Stimulated activated naive CD8-positive, alpha-beta T cell treated with anti-CD3 and anti-CD28 coated beads, Interleukin-15, amount 100 ng/mL, for 72 hours (primary cell): Measurements from ENCODE around the gene KRT35.
A peak's percentile ranks its signal among the peaks of the same experiment; 100 is the strongest.

ENCODE experiments used
- ATAC-seq: fragments of 150-1000 bp; cut with Tn5 transposase; 2 replicates; pipeline ENCODE4 v1.10.0; 2021; ENCODE audit warnings: mild to moderate bottlenecking, moderate library complexity
- DNase-seq, 2 donors: peaks; one replicate each; pipeline ENCODE4 v3.0.0; 2021 to 2022
- H3K27ac Mint-ChIP-seq, 2 donors: one replicate each; pipeline ENCODE4 v1.8.0; 2022; ENCODE audit warnings: mild to moderate bottlenecking in 2 of 2, mixed read lengths in 2 of 2, moderate library complexity in 2 of 2
- H3K27me3 Mint-ChIP-seq: one replicate; pipeline ENCODE4 v1.8.0; 2022; ENCODE audit warnings: mixed read lengths
- H3K4me1 Mint-ChIP-seq: one replicate; pipeline ENCODE4 v1.8.0; 2022; ENCODE audit warnings: mild to moderate bottlenecking, mixed read lengths
- H3K4me3 Mint-ChIP-seq, 2 donors: one replicate each; pipeline ENCODE4 v1.8.0; 2022; ENCODE audit warnings: mild to moderate bottlenecking in 2 of 2, mixed read lengths in 2 of 2, moderate library complexity in 1 of 2
- H3K9me3 Mint-ChIP-seq, 2 donors: one replicate each; pipeline ENCODE4 v1.8.0; 2022; ENCODE audit warnings: mixed read lengths in 2 of 2

Gene KRT35

DNA sequence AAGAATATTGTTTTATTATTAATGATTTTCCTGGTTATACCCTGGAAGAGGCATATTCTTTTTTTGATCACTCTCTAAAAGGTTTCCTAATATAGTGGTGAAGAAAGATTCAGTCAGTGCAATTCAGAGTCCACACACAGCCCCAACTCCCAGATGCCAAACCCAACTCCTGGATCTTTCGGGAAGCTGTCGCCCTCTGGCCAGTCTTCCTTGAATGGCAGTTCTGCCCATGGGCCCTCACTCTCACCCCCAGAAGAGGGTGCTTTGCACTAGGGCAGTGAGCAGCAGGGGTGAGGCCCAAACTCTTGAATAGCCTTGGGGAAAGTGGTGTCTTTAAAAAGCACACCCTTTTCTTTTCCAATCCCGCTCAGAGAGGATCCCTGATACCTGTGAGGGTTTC lies 24.7 kb downstream of the KRT35 start:
- Mint-ChIP-seq H3K4me3 (no peak overlapping the region), H3K27me3 (no peaks in the 10 kb centered on the region), H3K4me1 (no peaks in the 10 kb centered on the region), H3K9me3 (no peaks in the 10 kb centered on the region), H3K27ac (no peak overlapping the region)
- ATAC-seq (no peak), DNase-seq (no peak)

- no peaks in the 10 kb centered on the region for H3K9me3 Mint-ChIP-seq
- H3K4me1 Mint-ChIP-seq: no peaks in the 10 kb centered on the region
- no peak for DNase-seq
- H3K4me3 Mint-ChIP-seq: no peak overlapping the region
- no peak for ATAC-seq
- no peaks in the 10 kb centered on the region for H3K27me3 Mint-ChIP-seq
- H3K27ac Mint-ChIP-seq: no peak overlapping the region
These were observed 25.7 kb downstream of the KRT35 start for GRCh38 chr17:41455236-41455635.

DNA sequence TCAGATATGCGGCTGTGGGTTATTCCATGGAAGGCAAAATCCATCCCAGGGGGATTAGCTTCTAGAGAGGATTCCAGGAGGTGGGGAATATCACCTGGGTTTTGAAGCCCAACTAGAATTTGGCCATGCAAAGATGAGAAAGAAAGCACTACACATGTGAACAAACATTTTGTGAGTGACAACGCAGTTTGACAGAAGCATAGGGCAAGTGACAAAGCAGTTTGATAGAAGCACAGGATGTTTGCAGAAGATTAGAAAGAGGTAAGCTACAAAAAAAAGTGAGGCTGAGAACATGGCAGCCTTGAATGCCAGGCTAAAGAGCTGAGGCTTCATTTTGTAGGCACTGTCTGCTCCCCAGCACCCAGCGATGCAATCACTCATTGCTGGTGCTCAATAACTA lies 27.9 kb downstream of the KRT35 start:
- H3K27me3 Mint-ChIP-seq: no peaks in the 10 kb centered on the region
- H3K4me3 Mint-ChIP-seq: no peak overlapping the region
- H3K9me3 Mint-ChIP-seq: no peaks in the 10 kb centered on the region
- ATAC-seq: no peak
- no peak overlapping the region for H3K27ac Mint-ChIP-seq
- DNase-seq: no peak
- no peaks in the 10 kb centered on the region for H3K4me1 Mint-ChIP-seq

GRCh38 chr17:41452281-41452680 lies 28.7 kb downstream of the KRT35 start:
- DNase-seq: no peak
- Mint-ChIP-seq H3K27ac (no peak overlapping the region), H3K9me3 (no peaks in the 10 kb centered on the region), H3K4me1 (no peaks in the 10 kb centered on the region), H3K4me3 (no peak overlapping the region), H3K27me3 (no peaks in the 10 kb centered on the region)
- ATAC-seq: no peak

DNA sequence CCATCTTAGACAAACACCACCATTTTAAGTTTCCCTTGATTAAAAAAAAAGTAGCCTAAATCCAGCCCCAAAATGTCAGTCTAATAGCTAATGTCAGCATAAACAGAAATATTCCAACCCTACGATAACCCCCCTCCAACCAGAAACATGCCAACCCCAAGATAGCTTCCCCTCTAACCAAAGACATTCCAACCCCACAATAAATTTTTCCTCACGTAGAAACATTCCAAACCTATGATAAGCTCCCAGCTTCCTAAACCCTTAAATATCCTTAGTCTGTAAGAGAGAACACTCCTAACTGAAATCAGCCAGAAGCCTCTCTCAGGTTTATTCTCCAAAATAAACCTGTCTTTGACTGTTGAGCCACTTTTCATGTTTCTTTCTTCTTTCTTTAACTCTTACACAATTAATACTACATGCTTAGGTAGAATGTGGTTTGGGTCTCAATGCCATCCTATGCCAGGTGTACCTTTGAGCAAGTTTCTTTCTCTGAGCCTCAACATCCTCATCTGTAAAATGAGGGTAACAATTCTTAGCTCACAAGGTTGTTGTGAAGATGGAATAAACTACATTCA lies 29.7 kb downstream of the KRT35 start:
- H3K4me3 Mint-ChIP-seq: no peak overlapping the region
- no peak overlapping the region for H3K27ac Mint-ChIP-seq
- ATAC-seq: no peak
- no peaks in the 10 kb centered on the region for H3K4me1 Mint-ChIP-seq
- H3K9me3 Mint-ChIP-seq: no peaks in the 10 kb centered on the region
- H3K27me3 Mint-ChIP-seq: no peaks in the 10 kb centered on the region
- no peak for DNase-seq

DNA sequence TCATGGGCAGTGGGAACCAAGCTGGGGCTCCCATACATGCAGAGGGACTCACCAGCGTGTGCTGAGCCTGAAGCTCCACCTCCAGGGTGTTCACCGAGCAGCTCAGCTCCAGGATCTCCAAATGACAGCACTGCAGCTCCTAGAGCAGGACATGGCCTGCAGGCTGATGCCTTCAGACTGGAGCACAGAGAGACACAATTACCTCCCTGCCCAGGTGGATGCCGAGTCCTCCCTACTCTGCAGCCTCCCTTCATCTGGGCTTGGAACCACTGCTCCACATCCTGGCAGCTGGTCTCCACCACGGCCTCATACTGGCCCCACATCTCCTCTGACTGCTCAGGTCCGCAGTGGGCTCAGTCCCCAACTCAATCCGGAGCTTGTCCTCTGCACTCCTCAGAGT lies 31.9 kb downstream of the KRT35 start:
- no peak overlapping the region for H3K4me3 Mint-ChIP-seq
- ATAC-seq (no peak), DNase-seq (no peak)
- no peaks in the 10 kb centered on the region for H3K4me1 Mint-ChIP-seq
- H3K9me3 Mint-ChIP-seq: no peaks in the 10 kb centered on the region
- H3K27ac Mint-ChIP-seq: peak overlapping the region in 1 of 2 donors; percentile 88
- H3K27me3 Mint-ChIP-seq: no peaks in the 10 kb centered on the region

- H3K9me3 Mint-ChIP-seq: no peaks in the 10 kb centered on the region
- no peak for DNase-seq
- ATAC-seq: no peak
- peaks cover 1% of the 10 kb centered on the region for H3K27me3 Mint-ChIP-seq
- no peaks in the 10 kb centered on the region for H3K4me1 Mint-ChIP-seq
- no peak overlapping the region for H3K27ac Mint-ChIP-seq
- H3K4me3 Mint-ChIP-seq: no peak overlapping the region
These were observed 32.4 kb downstream of the KRT35 start for GRCh38 chr17:41448506-41448905.

DNA sequence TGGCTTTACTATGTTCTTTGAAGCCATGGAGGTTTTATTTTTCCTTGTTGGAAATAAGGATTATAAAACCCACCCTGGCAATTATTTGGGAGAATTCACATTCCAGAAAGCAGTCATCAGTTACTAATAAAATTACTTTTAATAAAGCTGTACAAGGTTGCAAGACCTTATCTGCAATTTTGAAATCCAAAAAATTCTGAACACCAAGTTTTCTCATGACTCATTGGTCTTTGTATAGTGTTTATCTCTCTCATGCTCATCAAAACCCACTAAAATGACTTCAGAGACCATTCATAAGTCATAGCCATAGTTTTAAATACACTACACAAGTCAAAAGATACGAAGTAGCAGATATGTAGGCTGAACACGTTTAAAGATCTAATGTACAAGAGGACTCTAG lies 34.1 kb downstream of the KRT35 start:
- Mint-ChIP-seq H3K27ac (no peak overlapping the region), H3K9me3 (no peaks in the 10 kb centered on the region)
- no peak for ATAC-seq

GRCh38 chr17:41444640-41445039 lies 36.3 kb downstream of the KRT35 start:
- DNase-seq: no peak
- H3K4me3 Mint-ChIP-seq: no peak overlapping the region
- peak overlapping the region in 1 of 2 donors; percentile 55 for H3K27ac Mint-ChIP-seq
- no peaks in the 10 kb centered on the region for H3K4me1 Mint-ChIP-seq
- peaks cover 10% of the 10 kb centered on the region for H3K27me3 Mint-ChIP-seq
- no peak for ATAC-seq
- H3K9me3 Mint-ChIP-seq: peaks cover 0 to 5% of the 10 kb centered on the region in 2 donors

More for the DNA sequence above, 34.1 kb downstream of the KRT35 start:
- Mint-ChIP-seq H3K4me3 (no peak overlapping the region), H3K27me3 (peaks cover 10% of the 10 kb centered on the region), H3K4me1 (no peaks in the 10 kb centered on the region)
- no peak for DNase-seq

DNA sequence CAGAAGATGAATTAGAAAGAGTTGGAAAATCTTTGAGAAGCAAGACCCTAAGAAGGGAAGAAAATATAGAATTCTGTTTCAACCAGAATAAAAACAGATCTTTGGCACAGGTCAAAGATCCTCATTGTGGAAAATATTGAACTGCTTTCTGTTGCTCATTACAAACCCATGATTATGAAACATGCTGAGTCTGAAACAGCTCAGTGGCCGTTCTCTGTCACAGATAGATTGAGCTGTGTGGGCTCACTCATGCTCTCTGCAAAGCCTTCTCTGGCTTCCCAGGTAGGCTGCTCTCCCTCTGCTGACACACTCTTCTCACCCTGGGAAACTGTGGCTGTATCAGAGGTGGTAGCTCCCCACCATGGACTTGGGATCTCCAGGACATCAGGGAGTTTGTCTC lies 36.8 kb downstream of the KRT35 start:
- DNase-seq (no peak), ATAC-seq (no peak)
- H3K4me1 Mint-ChIP-seq: no peaks in the 10 kb centered on the region
- H3K27me3 Mint-ChIP-seq: peaks cover 10% of the 10 kb centered on the region
- no peak overlapping the region for H3K4me3 Mint-ChIP-seq
- H3K9me3 Mint-ChIP-seq: peaks cover 0 to 5% of the 10 kb centered on the region in 2 donors
- H3K27ac Mint-ChIP-seq: peak overlapping the region in 1 of 2 donors; percentile 55

DNA sequence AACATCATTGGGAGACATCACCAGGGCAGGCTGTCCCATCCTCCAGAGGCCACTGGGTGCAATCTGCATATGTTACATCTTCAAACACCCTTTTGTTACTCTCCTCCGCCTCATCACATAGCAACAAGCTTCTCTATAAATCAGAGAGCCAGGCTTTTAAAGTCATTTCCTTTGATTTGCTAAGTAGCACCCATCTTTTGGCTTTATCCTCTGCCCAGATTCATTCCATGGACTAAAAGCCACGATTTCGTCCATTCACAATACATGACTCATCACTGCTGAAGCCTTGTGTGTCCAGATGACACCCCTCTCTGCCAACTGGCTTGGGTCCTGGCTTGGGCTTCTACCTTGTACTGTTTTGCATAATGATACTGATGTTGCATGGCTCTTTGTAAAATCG lies 38.2 kb downstream of the KRT35 start:
- DNase-seq: no peak
- no peak overlapping the region for H3K4me3 Mint-ChIP-seq
- H3K27ac Mint-ChIP-seq: no peak overlapping the region
- no peak for ATAC-seq
- H3K4me1 Mint-ChIP-seq: no peaks in the 10 kb centered on the region
- peaks cover 10% of the 10 kb centered on the region for H3K27me3 Mint-ChIP-seq
- H3K9me3 Mint-ChIP-seq: peaks cover 0 to 5% of the 10 kb centered on the region in 2 donors

DNA sequence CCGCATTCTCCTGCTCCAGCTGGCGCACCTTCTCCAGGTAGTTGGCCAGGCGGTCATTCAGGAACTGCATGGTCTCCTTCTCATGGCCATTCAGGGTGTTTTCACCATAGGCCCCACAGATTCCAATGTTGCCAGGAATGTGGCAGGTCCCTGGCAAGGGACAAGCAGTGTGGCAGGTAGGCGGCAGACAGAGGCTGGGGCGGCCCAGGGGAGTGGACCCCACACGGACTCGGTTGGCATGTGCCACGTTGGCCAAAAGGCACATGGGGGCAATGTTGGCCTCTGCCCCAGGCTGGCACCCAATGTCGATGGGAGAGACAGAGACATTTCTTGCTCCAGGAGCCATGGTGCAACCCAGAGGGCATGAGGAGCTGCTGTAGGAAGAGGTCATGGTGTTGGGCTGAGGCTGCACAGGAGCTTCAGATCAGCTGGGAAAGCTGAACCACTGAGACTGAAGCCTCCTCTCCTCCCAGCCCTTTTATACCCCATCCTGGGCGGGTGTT lies 40.4 kb downstream of the KRT35 start, which contains the start of gene KRT38:
KRT38 (minus strand) TSS at position 453 of the 503 bp plus-strand sequence; CDS start at position 391, 62 bp downstream.
- ATAC-seq (no peak), DNase-seq (no peak)
- H3K4me3 Mint-ChIP-seq: no peak within 1 kb of the TSS
- H3K27ac Mint-ChIP-seq: no peak within 1 kb of the TSS
- no peaks in the 10 kb centered on the region for H3K4me1 Mint-ChIP-seq
- H3K9me3 Mint-ChIP-seq: peaks cover 0 to 5% of the 10 kb centered on the region in 2 donors
- peaks cover 10% of the 10 kb centered on the region for H3K27me3 Mint-ChIP-seq

DNA sequence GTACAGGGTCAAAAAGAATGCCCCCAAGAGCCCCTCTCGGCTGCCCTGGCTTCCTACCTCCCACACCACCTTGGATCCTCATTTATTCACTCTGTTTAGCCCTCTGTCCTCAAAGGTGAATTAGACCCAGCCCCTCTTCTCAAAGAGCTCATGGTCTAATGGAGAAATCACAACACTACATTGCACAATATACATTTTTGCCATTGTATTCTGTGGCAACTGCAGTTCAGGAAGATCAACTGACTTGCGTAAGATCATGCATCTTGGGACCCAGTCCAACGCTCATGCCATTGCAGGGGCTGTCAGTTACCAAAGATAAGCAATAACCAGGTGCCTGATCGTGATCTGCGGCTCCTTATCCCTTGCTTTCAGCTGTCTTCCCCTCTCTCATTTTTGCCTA lies 41.6 kb downstream of the KRT35 start:
- Mint-ChIP-seq H3K9me3 (peaks cover 0 to 5% of the 10 kb centered on the region in 2 donors), H3K27ac (peak overlapping the region in 1 of 2 donors; percentile 28), H3K27me3 (peaks cover 10% of the 10 kb centered on the region), H3K4me3 (no peak overlapping the region), H3K4me1 (no peaks in the 10 kb centered on the region)
- DNase-seq (no peak), ATAC-seq (no peak)

GRCh38 chr17:41437769-41438168 lies 43.2 kb downstream of the KRT35 start:
- Mint-ChIP-seq H3K9me3 (peaks cover 0 to 5% of the 10 kb centered on the region in 2 donors), H3K4me1 (no peaks in the 10 kb centered on the region)
- DNase-seq: no peak

DNA sequence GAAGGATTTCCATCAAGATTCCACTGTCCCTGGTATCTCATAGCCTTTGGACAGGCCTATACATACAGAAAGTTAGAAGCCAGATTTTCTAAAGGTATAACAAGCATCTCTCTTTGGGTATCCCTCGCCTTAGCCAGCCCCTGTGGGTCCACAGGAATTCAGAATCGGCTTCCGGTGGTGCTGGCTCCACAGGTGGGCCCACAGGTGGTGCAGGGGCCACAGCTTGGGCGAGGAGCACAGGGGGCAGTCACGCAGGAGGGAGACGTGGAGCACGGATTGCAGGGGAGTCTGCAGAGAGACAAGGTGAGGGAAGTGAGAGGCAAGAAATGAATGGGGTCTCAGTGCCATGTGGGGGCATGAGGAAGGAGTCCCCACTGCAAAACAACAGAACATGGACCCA lies 43.7 kb downstream of the KRT35 start:
- no peak for DNase-seq
- Mint-ChIP-seq H3K9me3 (peaks cover 0 to 5% of the 10 kb centered on the region in 2 donors), H3K27ac (no peak overlapping the region), H3K27me3 (no peaks in the 10 kb centered on the region), H3K4me1 (no peaks in the 10 kb centered on the region), H3K4me3 (no peak overlapping the region)
- ATAC-seq: no peak

More at GRCh38 chr17:41437769-41438168, 43.2 kb downstream of the KRT35 start:
- ATAC-seq: no peak
- Mint-ChIP-seq H3K4me3 (no peak overlapping the region), H3K27me3 (peaks cover 1% of the 10 kb centered on the region), H3K27ac (no peak overlapping the region)

DNA sequence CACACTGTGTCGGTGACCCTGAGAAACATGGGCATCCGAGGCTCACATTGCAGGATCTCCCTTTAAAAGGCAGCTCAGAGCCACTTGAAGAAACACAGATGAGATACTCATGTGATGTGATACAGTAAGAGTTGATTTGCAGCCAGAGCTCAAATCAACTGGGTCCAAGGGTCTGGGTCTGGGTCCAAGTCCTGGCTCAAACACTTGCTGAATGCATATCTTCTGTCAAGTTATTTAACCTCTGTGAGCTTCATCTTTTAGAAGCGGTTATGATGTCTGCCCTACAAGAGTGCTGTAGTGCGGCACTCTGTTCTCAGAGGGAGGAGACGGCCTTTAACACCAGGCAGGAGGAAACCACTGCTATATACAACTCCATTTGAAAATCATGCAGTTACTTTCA lies 46.5 kb downstream of the KRT35 start:
- Mint-ChIP-seq H3K27me3 (no peaks in the 10 kb centered on the region), H3K4me3 (no peak overlapping the region), H3K27ac (no peak overlapping the region)

GRCh38 chr17:41434005-41434404 lies 46.9 kb downstream of the KRT35 start:
- Mint-ChIP-seq H3K4me1 (no peaks in the 10 kb centered on the region), H3K9me3 (no peaks in the 10 kb centered on the region), H3K27me3 (no peaks in the 10 kb centered on the region), H3K27ac (no peak overlapping the region), H3K4me3 (no peak overlapping the region)
- ATAC-seq (no peak), DNase-seq (no peak)

More for the DNA sequence above, 46.5 kb downstream of the KRT35 start:
- ATAC-seq (no peak), DNase-seq (no peak)
- H3K4me1 Mint-ChIP-seq: no peaks in the 10 kb centered on the region
- H3K9me3 Mint-ChIP-seq: no peaks in the 10 kb centered on the region
